Ishikawa (cell line): Measurements from ENCODE around the gene PAGE1.

Experiments used
- CREB1 ChIP-seq: IDR thresholded peaks from 2 replicates; pipeline ENCODE4 v1.6.1; 2012; ENCODE audit warnings: low read depth
- EGR1 ChIP-seq: IDR thresholded peaks from 2 replicates; pipeline ENCODE4 v1.6.1; 2012
- EP300 ChIP-seq: IDR thresholded peaks from 2 replicates; pipeline ENCODE4 v1.6.1; 2012; ENCODE audit warnings: borderline replicate concordance
- FOXM1 ChIP-seq: IDR thresholded peaks from 2 replicates; pipeline ENCODE4 v1.6.1; 2012; ENCODE audit warnings: low read depth, borderline replicate concordance
- RAD21 ChIP-seq: IDR thresholded peaks from 2 replicates; pipeline ENCODE4 v1.6.1; 2012; ENCODE audit warnings: low read depth
- TAF1 ChIP-seq: IDR thresholded peaks from 2 replicates; pipeline ENCODE4 v1.6.1; 2012; ENCODE audit warnings: low read depth, mild to moderate bottlenecking
- TCF12 ChIP-seq: IDR thresholded peaks from 2 replicates; pipeline ENCODE4 v1.6.1; 2012; ENCODE audit warnings: low read depth
- USF1 ChIP-seq: IDR thresholded peaks from 2 replicates; pipeline ENCODE4 v1.6.1; 2012
- YY1 ChIP-seq: IDR thresholded peaks from 2 replicates; pipeline ENCODE4 v1.6.1; 2012; ENCODE audit warnings: low read depth
- TF ChIP-seq, protein P1 (sequence below): IDR thresholded peaks from 2 replicates; pipeline ENCODE4 v1.6.1; 2012; ENCODE audit warnings: low read depth, mild to moderate bottlenecking
- TF ChIP-seq, protein P2 (sequence below): IDR thresholded peaks from 2 replicates; pipeline ENCODE4 v1.6.1; 2012

- TF ChIP-seq TAF1 (no peak), TCF12 (no peak), EGR1 (no peak), CREB1 (no peak), USF1 (no peak), YY1 (no peak), EP300 (no peak), FOXM1 (no peak), RAD21 (no peak)
- TF ChIP-seq, protein P1, sequence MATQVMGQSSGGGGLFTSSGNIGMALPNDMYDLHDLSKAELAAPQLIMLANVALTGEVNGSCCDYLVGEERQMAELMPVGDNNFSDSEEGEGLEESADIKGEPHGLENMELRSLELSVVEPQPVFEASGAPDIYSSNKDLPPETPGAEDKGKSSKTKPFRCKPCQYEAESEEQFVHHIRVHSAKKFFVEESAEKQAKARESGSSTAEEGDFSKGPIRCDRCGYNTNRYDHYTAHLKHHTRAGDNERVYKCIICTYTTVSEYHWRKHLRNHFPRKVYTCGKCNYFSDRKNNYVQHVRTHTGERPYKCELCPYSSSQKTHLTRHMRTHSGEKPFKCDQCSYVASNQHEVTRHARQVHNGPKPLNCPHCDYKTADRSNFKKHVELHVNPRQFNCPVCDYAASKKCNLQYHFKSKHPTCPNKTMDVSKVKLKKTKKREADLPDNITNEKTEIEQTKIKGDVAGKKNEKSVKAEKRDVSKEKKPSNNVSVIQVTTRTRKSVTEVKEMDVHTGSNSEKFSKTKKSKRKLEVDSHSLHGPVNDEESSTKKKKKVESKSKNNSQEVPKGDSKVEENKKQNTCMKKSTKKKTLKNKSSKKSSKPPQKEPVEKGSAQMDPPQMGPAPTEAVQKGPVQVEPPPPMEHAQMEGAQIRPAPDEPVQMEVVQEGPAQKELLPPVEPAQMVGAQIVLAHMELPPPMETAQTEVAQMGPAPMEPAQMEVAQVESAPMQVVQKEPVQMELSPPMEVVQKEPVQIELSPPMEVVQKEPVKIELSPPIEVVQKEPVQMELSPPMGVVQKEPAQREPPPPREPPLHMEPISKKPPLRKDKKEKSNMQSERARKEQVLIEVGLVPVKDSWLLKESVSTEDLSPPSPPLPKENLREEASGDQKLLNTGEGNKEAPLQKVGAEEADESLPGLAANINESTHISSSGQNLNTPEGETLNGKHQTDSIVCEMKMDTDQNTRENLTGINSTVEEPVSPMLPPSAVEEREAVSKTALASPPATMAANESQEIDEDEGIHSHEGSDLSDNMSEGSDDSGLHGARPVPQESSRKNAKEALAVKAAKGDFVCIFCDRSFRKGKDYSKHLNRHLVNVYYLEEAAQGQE = no peak
- TF ChIP-seq, protein P2, sequence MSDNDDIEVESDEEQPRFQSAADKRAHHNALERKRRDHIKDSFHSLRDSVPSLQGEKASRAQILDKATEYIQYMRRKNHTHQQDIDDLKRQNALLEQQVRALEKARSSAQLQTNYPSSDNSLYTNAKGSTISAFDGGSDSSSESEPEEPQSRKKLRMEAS = no peak
These were observed 29.6 kb upstream of the PAGE1 start for GRCh38 chrX:49725401-49725800.
